Measurements from ENCODE around the gene DYNC1I1.

- TF ChIP-seq TEAD4 (IDR thresholded peaks at IDR 0.05; ENCODE audit: borderline replicate concordance, insufficient read depth) (no peak), PBX3 (IDR thresholded peaks at IDR 0.05) (no peak), EP300 (IDR thresholded peaks at IDR 0.05; ENCODE audit: borderline replicate concordance in 1 of 2, low read depth in 1 of 2, low read length in 1 of 2) (no peak), RFX5 (IDR thresholded peaks at IDR 0.05; ENCODE audit: low read length) (no peak), CTCF (IDR thresholded peaks at IDR 0.05) (no peak), ZBTB33 (IDR thresholded peaks at IDR 0.05; ENCODE audit: borderline replicate concordance, low read depth) (no peak), TAF1 (IDR thresholded peaks at IDR 0.05; ENCODE audit: borderline replicate concordance, low read depth, low read length) (no peak), IRF3 (IDR thresholded peaks at IDR 0.05; ENCODE audit: low read depth, low read length) (no peak), POLR2AphosphoS5 (IDR thresholded peaks at IDR 0.05; ENCODE audit: low read depth, low read length) (no peak), YY1 (IDR thresholded peaks at IDR 0.05; ENCODE audit: low read depth) (no peak), RXRA (IDR thresholded peaks at IDR 0.05; ENCODE audit: borderline replicate concordance, low read depth) (no peak), SMC3 (IDR thresholded peaks at IDR 0.05; ENCODE audit: low read depth, low read length) (no peak), USF2 (IDR thresholded peaks at IDR 0.05; ENCODE audit: borderline replicate concordance, low read depth, low read length) (no peak), JUND (IDR thresholded peaks at IDR 0.05) (no peak)
Observed at GRCh38 chr7:96026611-96027010, 254.3 kb downstream of the DYNC1I1 start.
